ENCODE results near the gene FBXO47. TPM values are rescaled to one million over a fixed set of nuclear protein-coding genes. Genes with fewer than 3 reads are reported as not detected.

Gene FBXO47
- total RNA-seq: 0.08 TPM

GRCh38 chr17:38967290-38967738 is at the start of gene FBXO47:
Gene FBXO47 (minus strand): TSS chr17:38967403. CDS start chr17:38963025, 4,378 bp downstream.
- DNase-seq (ENCODE audit: low spot score): peak; percentile 92
- peak; percentile 99 for ATAC-seq

- no peak for ATAC-seq
Observed at GRCh38 chr17:39016193-39017153, 49.3 kb upstream of the FBXO47 start.

GRCh38 chr17:39015546-39015935 is 48.3 kb upstream of the FBXO47 start:
- ATAC-seq: no peak
- DNase-seq (ENCODE audit: low spot score): no peak

More at GRCh38 chr17:39016193-39017153, 49.3 kb upstream of the FBXO47 start:
- DNase-seq (ENCODE audit: low spot score): no peak

GRCh38 chr17:39014795-39015545 is 47.8 kb upstream of the FBXO47 start:
- DNase-seq (ENCODE audit: low spot score) (no peak), ATAC-seq (no peak)

GRCh38 chr17:39014044-39014794 is 47.0 kb upstream of the FBXO47 start:
- DNase-seq (ENCODE audit: low spot score): no peak
- no peak for ATAC-seq

GRCh38 chr17:39012725-39013124 is 45.5 kb upstream of the FBXO47 start:
- no peak for DNase-seq (ENCODE audit: low spot score)
- ATAC-seq: no peak

- ATAC-seq (no peak), DNase-seq (ENCODE audit: low spot score) (no peak)
Observed at GRCh38 chr17:39011907-39012468, 44.8 kb upstream of the FBXO47 start.

GRCh38 chr17:39009581-39010001 is 42.4 kb upstream of the FBXO47 start:
- no peak for DNase-seq (ENCODE audit: low spot score)
- ATAC-seq: no peak

GRCh38 chr17:39008633-39009032 is 41.4 kb upstream of the FBXO47 start:
- DNase-seq (ENCODE audit: low spot score) (no peak), ATAC-seq (no peak)

- peak; percentile 22 for ATAC-seq
Observed at GRCh38 chr17:39002991-39003715, 36.0 kb upstream of the FBXO47 start.

GRCh38 chr17:39001703-39002637 is 34.8 kb upstream of the FBXO47 start:
- peak; percentile 35 for ATAC-seq

More at GRCh38 chr17:39002991-39003715, 36.0 kb upstream of the FBXO47 start:
- no peak for DNase-seq (ENCODE audit: low spot score)

GRCh38 chr17:39000021-39000601 is 32.9 kb upstream of the FBXO47 start:
- DNase-seq (ENCODE audit: low spot score): no peak
- no peak for ATAC-seq

More at GRCh38 chr17:39001703-39002637, 34.8 kb upstream of the FBXO47 start:
- no peak for DNase-seq (ENCODE audit: low spot score)

- DNase-seq (ENCODE audit: low spot score) (no peak), ATAC-seq (no peak)
Observed at GRCh38 chr17:38996660-38997337, 29.6 kb upstream of the FBXO47 start.

- DNase-seq (ENCODE audit: low spot score) (no peak), ATAC-seq (no peak)
Observed at GRCh38 chr17:38994026-38994425, 26.8 kb upstream of the FBXO47 start.

- DNase-seq (ENCODE audit: low spot score) (no peak), ATAC-seq (no peak)
Observed at GRCh38 chr17:38984666-38985065, 17.5 kb upstream of the FBXO47 start.

- ATAC-seq: peak; percentile 86
- DNase-seq (ENCODE audit: low spot score): no peak
Observed at GRCh38 chr17:38982858-38983746, 15.9 kb upstream of the FBXO47 start.

GRCh38 chr17:38981636-38982035 is 14.4 kb upstream of the FBXO47 start:
- DNase-seq (ENCODE audit: low spot score) (no peak), ATAC-seq (no peak)

All from left lobe of liver (tissue), 2 donors.